Measurements from ENCODE around the gene ETFA.

- TF ChIP-seq CTCF (IDR thresholded peaks at IDR 0.05) (no peak), POLR2A (IDR thresholded peaks at IDR 0.05) (no peak)
Observed at GRCh38 chr15:76345583-76345879, 34.3 kb upstream of the ETFA start.

Data from uterus (tissue), 2 donors.